SK-N-SH (cell line): ENCODE results near the gene PTGDR2. TPM values are rescaled to one million over a fixed set of nuclear protein-coding genes. Genes with fewer than 3 reads are reported as not detected.

Source experiments
- CTCF ChIA-PET: fragments of 300-600, 350-600 bp; formaldehyde crosslinking; extraction: SDS; loops from one replicate; lab custom pipeline; 2021; lab: Yijun Ruan, JAX
- POLR2A ChIA-PET: fragments of 350-600 bp; sonication (Branson Sonifier 250); formaldehyde crosslinking; extraction: SDS; loops from one replicate; lab custom pipeline; 2020; ENCODE audit warnings: antibody characterized with exemption, inconsistent platforms; lab: Yijun Ruan, JAX
- DNase-seq: peaks from one replicate; pipeline ENCODE4 v3.0.0; 2012
- H2AFZ ChIP-seq: fragments of 200-600 bp; sonication (generic); 2 replicates; pipeline ENCODE4 v1.8.1; 2016; ENCODE audit warnings: antibody characterized with exemption, mild to moderate bottlenecking, low read depth
- H3F3A ChIP-seq: fragments of 200-600 bp; sonication (generic); replicated peaks from 2 replicates; pipeline ENCODE3; 2016; ENCODE audit warnings: antibody characterized with exemption, mild to moderate bottlenecking; ENCODE audit not compliant: insufficient read depth
- H3K27ac ChIP-seq, 2 experiments: fragments of 200-500 bp in 1 of 2; fragments of 200-600 bp in 1 of 2; sonication (Bioruptor generic) in 1 of 2; sonication (generic), shearing (Covaris generic) in 1 of 2; 2 replicates each; pipeline versions ENCODE4 v1.5.1 to v1.6.1; 2014 to 2016; ENCODE audit warnings: low read depth in 2 of 2, inconsistent platforms in 1 of 2, low read length in 1 of 2, mild to moderate bottlenecking in 1 of 2, mixed read lengths in 1 of 2
- H3K27me3 ChIP-seq: fragments of 200-600 bp; sonication (generic), shearing (Covaris generic); 2 replicates; pipeline ENCODE4 v1.6.1; 2016; ENCODE audit warnings: mixed run types; ENCODE audit not compliant: insufficient read depth
- H3K36me3 ChIP-seq, 2 experiments: fragments of 200-500 bp in 1 of 2; fragments of 200-600 bp in 1 of 2; sonication (Bioruptor generic) in 1 of 2; sonication (generic) in 1 of 2; replicated peaks in 1 of 2; 2 replicates each; pipeline versions ENCODE3 to v1.5.1; 2014 to 2016; ENCODE audit warnings: low read length in 1 of 2, mild to moderate bottlenecking in 1 of 2; ENCODE audit not compliant: insufficient read depth in 2 of 2, control insufficient read depth in 1 of 2
- H3K4me1 ChIP-seq, 2 experiments: fragments of 200-500 bp in 1 of 2; fragments of 200-600 bp in 1 of 2; sonication (Bioruptor generic) in 1 of 2; sonication (generic), shearing (Covaris generic) in 1 of 2; 2 replicates each; pipeline versions ENCODE4 v1.5.1 to v1.6.1; 2014 to 2016; ENCODE audit warnings: low read depth in 1 of 2, low read length in 1 of 2, mixed run types in 1 of 2; ENCODE audit not compliant: insufficient read depth in 2 of 2, control insufficient read depth in 1 of 2
- H3K4me2 ChIP-seq: fragments of 200-600 bp; sonication (generic), shearing (Covaris generic); 2 replicates; pipeline ENCODE4 v1.6.1; 2017; ENCODE audit warnings: mixed run types
- H3K4me3 ChIP-seq, 2 experiments: fragments of 200-500 bp in 1 of 2; fragments of 200-600 bp in 1 of 2; sonication (Bioruptor generic) in 1 of 2; sonication (generic), shearing (Covaris generic) in 1 of 2; 2 replicates each; pipeline versions ENCODE4 v1.5.1 to v1.8.1; 2014 to 2016; ENCODE audit warnings: low read depth in 2 of 2, inconsistent platforms in 1 of 2, low read length in 1 of 2, mild to moderate bottlenecking in 1 of 2, mixed read lengths in 1 of 2, moderate library complexity in 1 of 2
- H3K79me2 ChIP-seq: fragments of 200-600 bp; sonication (generic); 2 replicates; pipeline ENCODE4 v1.8.1; 2017; ENCODE audit warnings: mild to moderate bottlenecking; ENCODE audit not compliant: insufficient read depth
- H3K9ac ChIP-seq: fragments of 200-600 bp; sonication (generic); 2 replicates; pipeline ENCODE4 v1.6.1; 2017; ENCODE audit warnings: mixed run types
- H3K9me2 ChIP-seq: fragments of 200-600 bp; sonication (generic); 2 replicates; pipeline ENCODE4 v1.6.1; 2017; ENCODE audit warnings: mixed run types
- H3K9me3 ChIP-seq: fragments of 200-600 bp; sonication (generic); 2 replicates; pipeline ENCODE4 v1.6.1; 2017; ENCODE audit warnings: mixed run types, mild to moderate bottlenecking, moderate library complexity
- H4K20me1 ChIP-seq: fragments of 200-600 bp; sonication (generic); 2 replicates; pipeline ENCODE4 v1.6.1; 2017; ENCODE audit warnings: mild to moderate bottlenecking, mixed run types; ENCODE audit not compliant: insufficient read depth
- EP300 ChIP-seq, 2 experiments: IDR thresholded peaks; 2 replicates each; pipeline versions ENCODE4 v1.4.0 to v1.6.1; 2012; ENCODE audit warnings: borderline replicate concordance in 1 of 2, low read depth in 1 of 2, low read length in 1 of 2
- FOXJ3 ChIP-seq: sonication (generic); formaldehyde crosslinking; IDR thresholded peaks from 2 replicates; pipeline ENCODE4 v1.5.1; 2020; ENCODE audit warnings: mild to moderate bottlenecking, missing genetic modification reagents
- FOXM1 ChIP-seq: IDR thresholded peaks from 2 replicates; pipeline ENCODE4 v1.4.0; 2012; ENCODE audit warnings: low read depth, mild to moderate bottlenecking
- GABPA ChIP-seq: IDR thresholded peaks from 2 replicates; pipeline ENCODE4 v1.4.0; 2012; ENCODE audit warnings: low read depth, mild to moderate bottlenecking
- JUND ChIP-seq: IDR thresholded peaks from 2 replicates; pipeline ENCODE4 v1.4.0; 2012
- NRF1 ChIP-seq: IDR thresholded peaks from 2 replicates; pipeline ENCODE4 v1.6.1; 2012; ENCODE audit warnings: low read depth, mild to moderate bottlenecking, low read length
- POLR2AphosphoS5 ChIP-seq: IDR thresholded peaks from 2 replicates; pipeline ENCODE4 v1.6.1; 2012; ENCODE audit warnings: low read depth, low read length
- RAD21 ChIP-seq: IDR thresholded peaks from 2 replicates; pipeline ENCODE4 v1.6.1; 2012; ENCODE audit warnings: mild to moderate bottlenecking, low read length
- RCOR1 ChIP-seq: fragments of 150-350 bp; IDR thresholded peaks from 2 replicates; pipeline ENCODE4 v1.6.1; 2017; ENCODE audit warnings: antibody characterized with exemption, low read length
- RFX5 ChIP-seq: IDR thresholded peaks from 2 replicates; pipeline ENCODE4 v1.6.1; 2012; ENCODE audit warnings: mild to moderate bottlenecking, improper control_type of control experiment, low read length
- RXRA ChIP-seq: IDR thresholded peaks from 2 replicates; pipeline ENCODE4 v1.4.0; 2012; ENCODE audit warnings: low read depth, mild to moderate bottlenecking, borderline replicate concordance
- SIN3A ChIP-seq: IDR thresholded peaks from 2 replicates; pipeline ENCODE4 v1.6.1; 2012; ENCODE audit warnings: low read depth, mild to moderate bottlenecking, low read length, moderate library complexity, borderline replicate concordance
- SMC3 ChIP-seq: IDR thresholded peaks from 2 replicates; pipeline ENCODE4 v1.6.1; 2012; ENCODE audit warnings: low read depth, low read length, improper control_type of control experiment
- TCF12 ChIP-seq: IDR thresholded peaks from 2 replicates; pipeline ENCODE4 v1.4.0; 2012
- TEAD4 ChIP-seq: IDR thresholded peaks from 2 replicates; pipeline ENCODE4 v1.4.0; 2012; ENCODE audit warnings: mild to moderate bottlenecking, borderline replicate concordance; ENCODE audit not compliant: insufficient read depth
- WGBS: methylation state at CpG from one replicate; pipeline ENCODE4 v1.1.6; 2017; ENCODE audit warnings: low lambda C conversion rate; 5-methylcytosine and 5-hydroxymethylcytosine counted together
- polyA plus RNA-seq, 3 experiments: library from polyadenylated mRNA; depleted of rRNA; stranded (reverse); fragments of >200 nt; gene quantifications; 2 replicates each; pipeline ENCODE4 v1.2.3, GENCODE V29; 2012
- TF ChIP-seq, protein P1 (sequence below): fragments of 150-350 bp; IDR thresholded peaks from 2 replicates; pipeline ENCODE4 v1.6.1; 2017; ENCODE audit warnings: antibody characterized with exemption, low read length, low read depth, borderline replicate concordance
- TF ChIP-seq, protein P2 (sequence below): IDR thresholded peaks from 2 replicates; pipeline ENCODE4 v1.4.0; 2012; ENCODE audit warnings: low read depth, borderline replicate concordance
- TF ChIP-seq, protein P3 (sequence below): IDR thresholded peaks from 2 replicates; pipeline ENCODE4 v1.4.0; 2012; ENCODE audit warnings: low read depth, borderline replicate concordance
- TF ChIP-seq, protein P4 (sequence below): IDR thresholded peaks from 2 replicates; pipeline ENCODE4 v1.4.0; 2012; ENCODE audit warnings: low read depth
- TF ChIP-seq, protein P5 (sequence below): IDR thresholded peaks from 2 replicates; pipeline ENCODE4 v1.6.1; 2012; ENCODE audit warnings: mild to moderate bottlenecking, low read depth, low read length, moderate library complexity
- TF ChIP-seq, protein P6 (sequence below): IDR thresholded peaks from 2 replicates; pipeline ENCODE4; 2012

PTGDR2 gene
- polyA plus RNA-seq, 1 of the 3 experiments (the other 2 are of a cell fraction) = 0.02 TPM

DNA sequence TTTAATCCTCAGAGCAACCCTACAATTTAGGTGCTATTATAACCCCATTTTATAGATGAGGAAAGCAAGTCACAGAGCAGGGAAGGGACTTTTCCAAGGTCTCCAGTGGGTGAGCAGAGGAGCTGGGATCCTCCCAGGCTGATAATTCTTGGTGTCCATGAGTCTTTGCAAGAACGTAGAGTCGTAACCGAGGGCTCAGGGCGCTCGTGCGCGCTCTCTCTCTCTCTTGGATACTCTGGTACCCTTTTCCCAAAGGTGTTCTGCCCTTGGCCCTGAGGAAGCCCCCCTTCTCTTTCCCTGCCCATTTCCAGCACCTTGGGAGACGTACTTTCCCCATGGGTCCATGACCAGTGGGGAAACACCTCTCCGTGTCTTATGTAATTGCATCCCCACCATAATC is 6.4 kb upstream of the PTGDR2 start:
- Histone ChIP-seq H3K4me1 (no peaks in the 10 kb centered on the region), H3K4me3 (no peak overlapping the region), H3K4me2 (no peak overlapping the region), H3K27ac (no peak overlapping the region), H3K79me2 (no peaks in the 10 kb centered on the region), H3K9me3 (no peaks in the 10 kb centered on the region), H4K20me1 (no peaks in the 10 kb centered on the region), H3K36me3 (no peaks in the 10 kb centered on the region), H3K9ac (no peak overlapping the region), H3F3A (no peaks in the 10 kb centered on the region), H2AFZ (no peak overlapping the region), H3K9me2 (no peaks in the 10 kb centered on the region), H3K27me3 (no peaks in the 10 kb centered on the region; the same call in 1 of the 2 replicates)
- ChIA-PET CTCF (interaction anchor here (0.7 to 1.5 kb wide), 2 partner anchors 31 to 37 kb away, joined by 3 to 6 read pairs; no protein-coding TSS in a partner anchor), POLR2A (no interaction called here)
- 81% methylated on average over 9 of the region's 9 CpGs for WGBS
- no peak for DNase-seq
- no peak for TF ChIP-seq RAD21
- TF ChIP-seq, protein P1, sequence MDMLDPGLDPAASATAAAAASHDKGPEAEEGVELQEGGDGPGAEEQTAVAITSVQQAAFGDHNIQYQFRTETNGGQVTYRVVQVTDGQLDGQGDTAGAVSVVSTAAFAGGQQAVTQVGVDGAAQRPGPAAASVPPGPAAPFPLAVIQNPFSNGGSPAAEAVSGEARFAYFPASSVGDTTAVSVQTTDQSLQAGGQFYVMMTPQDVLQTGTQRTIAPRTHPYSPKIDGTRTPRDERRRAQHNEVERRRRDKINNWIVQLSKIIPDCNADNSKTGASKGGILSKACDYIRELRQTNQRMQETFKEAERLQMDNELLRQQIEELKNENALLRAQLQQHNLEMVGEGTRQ = no peak
- TF ChIP-seq EP300 (IDR thresholded peaks at IDR 0.05; ENCODE audit: borderline replicate concordance in 1 of 2, low read depth in 1 of 2, low read length in 1 of 2) = no peak
- TF ChIP-seq, protein P2, sequence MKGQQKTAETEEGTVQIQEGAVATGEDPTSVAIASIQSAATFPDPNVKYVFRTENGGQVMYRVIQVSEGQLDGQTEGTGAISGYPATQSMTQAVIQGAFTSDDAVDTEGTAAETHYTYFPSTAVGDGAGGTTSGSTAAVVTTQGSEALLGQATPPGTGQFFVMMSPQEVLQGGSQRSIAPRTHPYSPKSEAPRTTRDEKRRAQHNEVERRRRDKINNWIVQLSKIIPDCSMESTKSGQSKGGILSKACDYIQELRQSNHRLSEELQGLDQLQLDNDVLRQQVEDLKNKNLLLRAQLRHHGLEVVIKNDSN = no peak
- TF ChIP-seq TCF12 = no peak
- TF ChIP-seq, protein P3, sequence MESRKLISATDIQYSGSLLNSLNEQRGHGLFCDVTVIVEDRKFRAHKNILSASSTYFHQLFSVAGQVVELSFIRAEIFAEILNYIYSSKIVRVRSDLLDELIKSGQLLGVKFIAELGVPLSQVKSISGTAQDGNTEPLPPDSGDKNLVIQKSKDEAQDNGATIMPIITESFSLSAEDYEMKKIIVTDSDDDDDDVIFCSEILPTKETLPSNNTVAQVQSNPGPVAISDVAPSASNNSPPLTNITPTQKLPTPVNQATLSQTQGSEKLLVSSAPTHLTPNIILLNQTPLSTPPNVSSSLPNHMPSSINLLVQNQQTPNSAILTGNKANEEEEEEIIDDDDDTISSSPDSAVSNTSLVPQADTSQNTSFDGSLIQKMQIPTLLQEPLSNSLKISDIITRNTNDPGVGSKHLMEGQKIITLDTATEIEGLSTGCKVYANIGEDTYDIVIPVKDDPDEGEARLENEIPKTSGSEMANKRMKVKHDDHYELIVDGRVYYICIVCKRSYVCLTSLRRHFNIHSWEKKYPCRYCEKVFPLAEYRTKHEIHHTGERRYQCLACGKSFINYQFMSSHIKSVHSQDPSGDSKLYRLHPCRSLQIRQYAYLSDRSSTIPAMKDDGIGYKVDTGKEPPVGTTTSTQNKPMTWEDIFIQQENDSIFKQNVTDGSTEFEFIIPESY = no peak
- TF ChIP-seq FOXJ3 (CRISPR knock-in tag) = no peak
- no peak for TF ChIP-seq GABPA
- no peak for TF ChIP-seq SIN3A
- TF ChIP-seq JUND = no peak
- TF ChIP-seq, protein P4, sequence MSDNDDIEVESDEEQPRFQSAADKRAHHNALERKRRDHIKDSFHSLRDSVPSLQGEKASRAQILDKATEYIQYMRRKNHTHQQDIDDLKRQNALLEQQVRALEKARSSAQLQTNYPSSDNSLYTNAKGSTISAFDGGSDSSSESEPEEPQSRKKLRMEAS = no peak
- no peak for TF ChIP-seq SMC3
- TF ChIP-seq FOXM1 = no peak
- no peak for TF ChIP-seq POLR2AphosphoS5

DNA sequence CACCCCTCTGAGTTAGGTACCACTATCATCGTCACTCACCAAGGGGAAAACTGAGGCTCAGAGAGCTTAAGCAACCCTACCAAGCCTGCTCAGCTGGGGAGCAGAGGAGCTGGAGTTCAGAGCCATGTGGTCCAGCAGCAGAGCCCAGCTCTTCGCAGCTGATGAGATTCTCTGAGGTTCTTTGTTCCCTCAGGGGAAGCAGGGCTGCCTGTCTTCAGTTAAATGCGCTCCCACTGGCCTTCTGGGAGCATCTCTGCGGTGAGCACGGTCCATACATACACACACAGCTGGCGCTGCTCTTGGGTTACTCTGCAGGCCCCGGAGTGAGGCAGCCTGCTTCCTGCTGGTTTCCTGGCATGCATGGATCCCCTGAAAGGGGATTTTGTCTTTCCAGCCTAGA is 5.2 kb upstream of the PTGDR2 start:
- no peak overlapping the region for H3K4me2 ChIP-seq
- no peaks in the 10 kb centered on the region for H4K20me1 ChIP-seq
- no peaks in the 10 kb centered on the region for H3K9me3 ChIP-seq
- WGBS = 69% methylated on average over 1 of the region's 7 CpGs
- H3K27me3 ChIP-seq = no peaks in the 10 kb centered on the region; the same call in 1 of the 2 replicates
- no peak overlapping the region for H3K4me3 ChIP-seq
- no peaks in the 10 kb centered on the region for H3K4me1 ChIP-seq
- DNase-seq = peak; percentile 29
- no peak overlapping the region for H2AFZ ChIP-seq
- POLR2A ChIA-PET = no interaction called here
- no peak overlapping the region for H3K9ac ChIP-seq
- H3F3A ChIP-seq = no peaks in the 10 kb centered on the region
- H3K9me2 ChIP-seq = no peaks in the 10 kb centered on the region
- H3K27ac ChIP-seq = no peak overlapping the region
- H3K36me3 ChIP-seq = no peaks in the 10 kb centered on the region
- H3K79me2 ChIP-seq = no peaks in the 10 kb centered on the region
- CTCF ChIA-PET = interaction anchor here (0.8 to 1.2 kb wide), 2 partner anchors 16 to 30 kb away, joined by 3 to 4 read pairs; no protein-coding TSS in a partner anchor
- TF ChIP-seq, protein P5, sequence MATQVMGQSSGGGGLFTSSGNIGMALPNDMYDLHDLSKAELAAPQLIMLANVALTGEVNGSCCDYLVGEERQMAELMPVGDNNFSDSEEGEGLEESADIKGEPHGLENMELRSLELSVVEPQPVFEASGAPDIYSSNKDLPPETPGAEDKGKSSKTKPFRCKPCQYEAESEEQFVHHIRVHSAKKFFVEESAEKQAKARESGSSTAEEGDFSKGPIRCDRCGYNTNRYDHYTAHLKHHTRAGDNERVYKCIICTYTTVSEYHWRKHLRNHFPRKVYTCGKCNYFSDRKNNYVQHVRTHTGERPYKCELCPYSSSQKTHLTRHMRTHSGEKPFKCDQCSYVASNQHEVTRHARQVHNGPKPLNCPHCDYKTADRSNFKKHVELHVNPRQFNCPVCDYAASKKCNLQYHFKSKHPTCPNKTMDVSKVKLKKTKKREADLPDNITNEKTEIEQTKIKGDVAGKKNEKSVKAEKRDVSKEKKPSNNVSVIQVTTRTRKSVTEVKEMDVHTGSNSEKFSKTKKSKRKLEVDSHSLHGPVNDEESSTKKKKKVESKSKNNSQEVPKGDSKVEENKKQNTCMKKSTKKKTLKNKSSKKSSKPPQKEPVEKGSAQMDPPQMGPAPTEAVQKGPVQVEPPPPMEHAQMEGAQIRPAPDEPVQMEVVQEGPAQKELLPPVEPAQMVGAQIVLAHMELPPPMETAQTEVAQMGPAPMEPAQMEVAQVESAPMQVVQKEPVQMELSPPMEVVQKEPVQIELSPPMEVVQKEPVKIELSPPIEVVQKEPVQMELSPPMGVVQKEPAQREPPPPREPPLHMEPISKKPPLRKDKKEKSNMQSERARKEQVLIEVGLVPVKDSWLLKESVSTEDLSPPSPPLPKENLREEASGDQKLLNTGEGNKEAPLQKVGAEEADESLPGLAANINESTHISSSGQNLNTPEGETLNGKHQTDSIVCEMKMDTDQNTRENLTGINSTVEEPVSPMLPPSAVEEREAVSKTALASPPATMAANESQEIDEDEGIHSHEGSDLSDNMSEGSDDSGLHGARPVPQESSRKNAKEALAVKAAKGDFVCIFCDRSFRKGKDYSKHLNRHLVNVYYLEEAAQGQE = no peak
- TF ChIP-seq, protein P6, sequence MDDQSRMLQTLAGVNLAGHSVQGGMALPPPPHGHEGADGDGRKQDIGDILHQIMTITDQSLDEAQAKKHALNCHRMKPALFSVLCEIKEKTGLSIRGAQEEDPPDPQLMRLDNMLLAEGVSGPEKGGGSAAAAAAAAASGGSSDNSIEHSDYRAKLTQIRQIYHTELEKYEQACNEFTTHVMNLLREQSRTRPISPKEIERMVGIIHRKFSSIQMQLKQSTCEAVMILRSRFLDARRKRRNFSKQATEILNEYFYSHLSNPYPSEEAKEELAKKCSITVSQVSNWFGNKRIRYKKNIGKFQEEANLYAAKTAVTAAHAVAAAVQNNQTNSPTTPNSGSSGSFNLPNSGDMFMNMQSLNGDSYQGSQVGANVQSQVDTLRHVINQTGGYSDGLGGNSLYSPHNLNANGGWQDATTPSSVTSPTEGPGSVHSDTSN = no peak
- TF ChIP-seq EP300 (IDR thresholded peaks at IDR 0.05; ENCODE audit: borderline replicate concordance in 1 of 2, low read depth in 1 of 2, low read length in 1 of 2) = no peak
- no peak for TF ChIP-seq RXRA
- no peak for TF ChIP-seq RCOR1
- TF ChIP-seq JUND = no peak
- TF ChIP-seq NRF1 = no peak
- no peak for TF ChIP-seq RFX5
- no peak for TF ChIP-seq TEAD4
